ENCODE measurements around the gene PCYT2. TPM values are rescaled to one million over a fixed set of nuclear protein-coding genes. Genes with fewer than 3 reads are reported as not detected.

Gene PCYT2
- total and polyA plus RNA-seq, 9 of the 15 experiments (the other 6 are each of a cell fraction or from before 2014, with no cell fraction given): 0.92 to 134 (median 82.5) TPM

GRCh38 chr17:81905424-81905875 is 5.7 kb downstream of the PCYT2 start:
- Histone ChIP-seq H2AFZ (ENCODE audit: low read depth, low read length) (no peak overlapping the region), H3K4me1 (replicated peaks in 1 of 2; ENCODE audit: control insufficient read depth in 2 of 2, insufficient read depth in 2 of 2, low read length in 2 of 2) (peaks cover 20 to 95% of the 10 kb centered on the region in 2 experiments), H3K4me3 (no peak overlapping the region), H3K9me1 (ENCODE audit: control insufficient read depth, insufficient read depth, low read length) (peaks cover 3% of the 10 kb centered on the region), H3K27ac (ENCODE audit: extremely low read depth, low read depth, low read length) (no peak overlapping the region), H3K36me3 (ENCODE audit: control insufficient read depth, insufficient read depth, low read length) (peaks cover 69% of the 10 kb centered on the region; the same call in 2 of the 3 replicates), H3K4me2 (ENCODE audit: insufficient read depth, low read length) (no peak overlapping the region), H3K27me3 (ENCODE audit: control insufficient read depth in 2 of 2, insufficient read depth in 2 of 2, low read length in 2 of 2) (no peaks in the 10 kb centered on the region), H3K9ac (ENCODE audit: insufficient read depth in 1 of 2, low read depth in 2 of 2, low read length in 2 of 2) (no peak overlapping the region), H4K20me1 (replicated peaks; ENCODE audit: control insufficient read depth, insufficient read depth, low read length) (no peaks in the 10 kb centered on the region; the same call in 1 of the 2 replicates), H3K79me2 (ENCODE audit: control insufficient read depth, insufficient read depth, low read length) (peaks cover 15% of the 10 kb centered on the region), H3K9me3 (replicated peaks; ENCODE audit: control insufficient read depth, insufficient read depth, low read depth, low read length) (no peaks in the 10 kb centered on the region)
- in situ Hi-C loops (cut with MboI): no loop called here
- intact Hi-C loops (cut with micrococcal nuclease): no loop called here
- ChIA-PET POLR2A (interaction anchor here (0.5 to 0.6 kb wide), 2 partner anchors 13 to 37 kb away, joined by 3 read pairs; no protein-coding TSS in a partner anchor), CTCF (ENCODE audit: low intra/inter-chr PET ratio) (no interaction called here)
- FAIRE-seq (no peak), ATAC-seq (no peak), DNase-seq (ENCODE audit: extremely low read depth in 1 of 4, low spot score in 3 of 4) (no peak)
- 82% methylated on average over 15 of the region's 16 CpGs for WGBS (ENCODE audit: insufficient coverage, low coverage, missing lambda C conversion rate)
- BruUV-seq (replicated peaks): no TSS peak
- TF ChIP-seq NCOA1 (IDR thresholded peaks at IDR 0.05; ENCODE audit: low read depth): no peak
- TF ChIP-seq GTF3C2 (IDR thresholded peaks at IDR 0.05; ENCODE audit: borderline replicate concordance, extremely low read depth, insufficient read length): no peak
- TF ChIP-seq PTTG1 (tag; IDR thresholded peaks at IDR 0.05; ENCODE audit: low read depth): no peak
- peak; percentile 42; the same call in 1 of the 2 replicates for TF ChIP-seq POLR2AphosphoS2 (IDR thresholded peaks at IDR 0.05; ENCODE audit: low read length)
- TF ChIP-seq CBX2 (IDR thresholded peaks at IDR 0.05; ENCODE audit: insufficient read depth, low read length, poor library complexity, severe bottlenecking): no peak
- no peak for TF ChIP-seq PCBP2 (IDR thresholded peaks at IDR 0.05; ENCODE audit: low read depth, low read length, poor library complexity, severe bottlenecking)
- TF ChIP-seq POLR2G (IDR thresholded peaks at IDR 0.05; ENCODE audit: low read depth, low read length): peak; percentile 51; the same call in 1 of the 2 replicates
- TF ChIP-seq ZNF518B (CRISPR knock-in tag; IDR thresholded peaks at IDR 0.05): no peak
- TF ChIP-seq CEBPB (tag; IDR thresholded peaks at IDR 0.05): no peak
- TF ChIP-seq RBFOX2 (IDR thresholded peaks at IDR 0.05; ENCODE audit: low read depth, low read length): peak; percentile 45; the same call in 1 of the 2 replicates
- no peak for TF ChIP-seq SRSF9 (IDR thresholded peaks at IDR 0.05; ENCODE audit: borderline replicate concordance, low read depth, low read length)
